ENCODE results near the gene TEX2. TPM values are rescaled to one million over a fixed set of nuclear protein-coding genes. Genes with fewer than 3 reads are reported as not detected.
"Not testable (repeated sequence)": the region's sequence is repeated elsewhere in the genome, so short reads cannot be mapped to it uniquely, and the experiment has no call there.

Gene TEX2
- total RNA-seq, 1 donor from 2014 or later = 55.4 TPM

GRCh38 chr17:64170286-64170685 lies 92.8 kb downstream of the TEX2 start:
- ATAC-seq (no peak), DNase-seq (no peak)
- intact Hi-C loops (cut with micrococcal nuclease) = no loop called here

DNA sequence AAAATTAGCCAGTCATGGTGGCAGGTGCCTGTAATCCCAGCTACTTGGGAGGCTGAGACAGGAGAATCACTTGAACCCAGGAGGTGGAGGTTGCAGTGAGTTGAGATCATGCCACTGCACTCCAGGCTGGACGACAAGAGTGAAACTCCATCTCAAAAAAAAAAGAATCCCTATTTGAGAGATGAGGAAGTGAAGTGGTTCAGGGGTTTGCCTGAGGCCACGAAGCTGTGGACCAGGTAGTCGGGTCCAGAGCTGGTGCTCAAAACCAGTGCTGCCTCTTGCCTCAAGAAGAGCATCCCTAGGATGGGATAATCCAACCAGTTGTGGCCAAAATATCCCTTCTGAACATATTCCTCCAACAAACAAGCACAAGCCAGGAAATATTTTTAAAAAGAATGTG lies 95.4 kb downstream of the TEX2 start:
- DNase-seq; ATAC-seq; intact Hi-C loops (cut with micrococcal nuclease): not testable (repeated sequence)

- no peak for DNase-seq
- intact Hi-C loops (cut with micrococcal nuclease) = no loop called here
- no peak for ATAC-seq
Observed at GRCh38 chr17:64166876-64167275, 96.2 kb downstream of the TEX2 start.

- no peak for DNase-seq
- peak; percentile 19 for ATAC-seq
- intact Hi-C loops (cut with micrococcal nuclease) = no loop called here
Observed at GRCh38 chr17:64165347-64165746, 97.7 kb downstream of the TEX2 start.

- intact Hi-C loops (cut with micrococcal nuclease) = loop anchor here (5.0 kb wide), 1 partner anchor 63 kb away; no protein-coding TSS in a partner anchor
- ATAC-seq (peak; percentile 52), DNase-seq (no peak)
Observed at GRCh38 chr17:64164596-64165285, 98.3 kb downstream of the TEX2 start.

GRCh38 chr17:64163468-64163867 lies 99.6 kb downstream of the TEX2 start:
- ATAC-seq = no peak
- intact Hi-C loops (cut with micrococcal nuclease) = loop anchor here (5.0 kb wide), 1 partner anchor 64 kb away; no protein-coding TSS in a partner anchor

DNA sequence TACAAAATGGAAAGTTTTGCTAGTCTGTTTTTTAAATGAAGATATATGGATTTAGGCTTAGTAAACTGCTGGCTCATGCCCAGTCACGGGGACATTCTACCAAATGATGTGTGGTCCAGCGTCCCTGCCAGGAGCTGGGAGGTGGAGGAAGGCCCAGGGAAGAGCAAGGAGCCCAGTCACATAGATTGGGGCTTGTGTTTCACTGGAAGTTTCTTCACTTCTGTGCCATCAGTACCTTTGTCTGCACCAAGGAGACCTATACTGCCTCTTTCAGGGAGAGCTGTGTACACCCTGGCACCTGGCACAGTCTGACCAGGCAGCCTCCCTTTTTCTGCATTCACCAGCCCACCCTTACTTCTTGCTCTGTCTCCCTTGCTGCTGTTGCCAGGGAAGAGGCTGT lies 100.5 kb downstream of the TEX2 start:
- no peak for ATAC-seq

More at GRCh38 chr17:64163468-64163867, 99.6 kb downstream of the TEX2 start:
- DNase-seq = no peak

GRCh38 chr17:64161380-64162176 lies 101.5 kb downstream of the TEX2 start:
- intact Hi-C loops (cut with micrococcal nuclease) = loop anchor here (5.0 kb wide), 1 partner anchor 66 kb away; no protein-coding TSS in a partner anchor
- DNase-seq = no peak
- no peak for ATAC-seq

More for the DNA sequence above, 100.5 kb downstream of the TEX2 start:
- intact Hi-C loops (cut with micrococcal nuclease) = loop anchor here (5.0 kb wide), 1 partner anchor 65 kb away; no protein-coding TSS in a partner anchor
- no peak for DNase-seq

DNA sequence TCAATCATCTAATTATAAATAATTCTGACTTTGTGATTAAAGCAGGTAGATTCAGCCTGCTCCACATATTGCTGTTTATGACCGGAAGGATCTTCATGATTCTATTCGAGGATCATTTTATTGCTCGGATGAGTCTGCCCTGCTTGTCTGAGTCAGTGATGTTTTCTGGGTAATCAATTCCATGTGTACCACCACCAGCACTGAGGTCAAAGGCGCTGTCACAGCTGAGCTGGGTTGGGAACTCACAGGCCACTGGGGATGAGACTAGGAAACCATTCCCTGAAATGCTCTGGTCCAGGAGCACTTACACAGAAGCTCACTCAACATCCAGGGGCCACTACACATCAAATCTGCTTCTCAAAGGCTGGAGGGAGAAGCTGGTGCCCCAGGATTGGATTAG lies 102.7 kb downstream of the TEX2 start:
- no peak for ATAC-seq
- no peak for DNase-seq
- intact Hi-C loops (cut with micrococcal nuclease) = loop anchor here (5.0 kb wide), 1 partner anchor 67 kb away; no protein-coding TSS in a partner anchor

- DNase-seq (no peak), ATAC-seq (no peak)
- intact Hi-C loops (cut with micrococcal nuclease) = no loop called here
Observed at GRCh38 chr17:64158831-64159590, 104.0 kb downstream of the TEX2 start.

- no peak for ATAC-seq
- intact Hi-C loops (cut with micrococcal nuclease) = no loop called here
- no peak for DNase-seq
Observed at GRCh38 chr17:64158406-64158805, 104.7 kb downstream of the TEX2 start.

- no peak for ATAC-seq
- no peak for DNase-seq
- intact Hi-C loops (cut with micrococcal nuclease) = no loop called here
Observed at GRCh38 chr17:64157669-64158180, 105.3 kb downstream of the TEX2 start.

- ATAC-seq (peak; percentile 35), DNase-seq (peak; percentile 59)
- intact Hi-C loops (cut with micrococcal nuclease) = no loop called here
Observed at GRCh38 chr17:64156670-64157069, 106.4 kb downstream of the TEX2 start.

DNA sequence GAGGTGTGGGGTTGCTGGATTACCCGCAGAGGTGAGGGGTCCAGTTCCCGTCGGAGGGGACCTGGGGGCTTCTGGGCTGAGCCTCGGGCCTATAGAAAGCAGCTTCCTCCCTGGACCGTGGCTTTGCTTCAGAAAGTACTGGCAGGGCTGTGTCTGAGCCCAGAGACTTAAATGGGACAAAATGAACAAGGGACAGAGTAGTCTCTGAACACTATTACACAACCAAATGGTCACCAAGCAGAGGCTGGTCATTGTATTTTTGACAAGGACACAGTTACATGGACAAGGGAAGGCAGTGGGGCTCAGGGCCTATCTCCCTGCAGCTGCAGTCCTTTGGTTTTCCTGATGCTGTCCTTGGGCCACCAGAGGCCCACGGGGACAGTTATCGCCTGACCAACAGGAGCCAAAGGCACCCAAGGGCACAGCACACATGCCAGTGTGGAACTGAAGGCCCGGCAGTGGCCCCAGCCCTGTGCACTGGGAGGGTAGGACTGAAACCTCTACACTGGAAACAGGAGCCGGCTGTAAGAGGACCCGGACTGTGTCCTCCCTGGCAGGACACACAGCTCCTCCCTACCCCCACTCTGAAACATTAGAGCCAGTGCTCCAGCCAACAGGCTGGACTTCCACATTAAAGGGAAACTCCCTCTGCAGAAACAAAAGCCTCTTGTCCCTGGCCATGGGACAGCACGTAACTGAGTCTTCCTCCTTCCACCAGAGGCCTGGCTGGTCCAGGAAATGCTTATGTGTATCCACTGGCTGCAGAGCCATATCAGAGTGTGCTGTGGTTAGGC lies 107.1 kb downstream of the TEX2 start:
- peak; percentile 94 for ATAC-seq
- DNase-seq = peak; percentile 83
- intact Hi-C loops (cut with micrococcal nuclease) = no loop called here

DNA sequence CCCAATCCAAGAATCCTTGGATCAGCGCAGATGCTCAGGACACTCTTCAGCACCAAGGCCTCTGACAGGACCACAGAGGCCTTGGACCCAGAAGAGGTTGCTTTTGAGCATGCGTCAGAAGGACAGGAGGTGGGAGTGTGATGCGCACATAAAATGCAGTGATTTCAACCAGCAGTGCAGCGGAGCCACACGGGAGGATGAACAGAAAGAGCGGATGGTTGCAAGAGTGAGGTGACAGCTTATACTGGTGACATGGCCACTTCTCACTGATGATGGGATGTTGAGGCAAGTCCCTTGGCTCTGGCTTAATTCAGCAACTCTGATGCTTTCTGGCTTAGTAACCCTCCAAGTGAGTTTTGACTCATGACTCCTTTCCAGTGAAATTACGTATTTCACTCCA lies 107.9 kb downstream of the TEX2 start:
- no peak for ATAC-seq
- intact Hi-C loops (cut with micrococcal nuclease) = no loop called here
- DNase-seq = no peak

- intact Hi-C loops (cut with micrococcal nuclease) = no loop called here
- DNase-seq = peak; percentile 47
- no peak for ATAC-seq
Observed at GRCh38 chr17:64154717-64155116, 108.3 kb downstream of the TEX2 start.

- no peak for ATAC-seq
- intact Hi-C loops (cut with micrococcal nuclease) = no loop called here
- no peak for DNase-seq
Observed at GRCh38 chr17:64154313-64154695, 108.8 kb downstream of the TEX2 start.

DNA sequence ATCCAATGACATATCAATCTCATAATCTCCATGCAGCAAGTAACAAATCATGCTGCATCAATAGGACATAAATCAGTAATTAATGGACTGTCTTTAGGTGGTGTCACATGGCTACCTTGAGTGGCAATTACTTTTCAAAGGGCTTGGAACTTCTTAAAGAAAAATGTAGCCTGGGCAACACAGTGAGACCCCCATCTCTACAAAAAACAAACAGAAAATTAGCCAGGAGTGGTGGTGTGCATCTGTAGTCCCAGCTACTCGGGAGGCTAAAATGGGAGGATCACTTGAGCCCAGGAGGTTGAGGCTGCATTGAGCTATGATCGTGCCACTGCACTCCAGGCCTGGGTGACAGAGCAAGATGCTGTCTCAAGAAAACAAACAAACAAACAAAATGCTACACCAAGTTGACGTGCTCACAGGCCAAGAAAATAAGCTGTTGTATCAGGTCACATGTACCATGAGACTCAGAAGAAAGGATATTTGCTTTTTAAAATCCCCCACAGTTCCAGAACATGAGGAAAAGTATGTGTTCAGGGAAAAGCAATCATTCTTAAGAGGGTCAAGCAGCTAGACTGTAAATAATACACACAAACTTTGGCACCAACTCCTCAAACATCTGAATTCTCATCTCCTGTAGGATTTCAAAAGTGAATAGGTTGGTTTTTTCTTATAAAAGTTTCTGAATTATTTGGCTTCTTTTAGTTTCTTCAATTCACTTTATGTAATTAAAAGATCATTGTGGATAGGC lies 109.3 kb downstream of the TEX2 start:
- intact Hi-C loops (cut with micrococcal nuclease) = no loop called here
- ATAC-seq (no peak), DNase-seq (no peak)
